HG03135 (cell line): Measurements from ENCODE around the gene SRRT.

Source experiments
- ATAC-seq: cut with Tn5 transposase; IDR thresholded peaks from one replicate; pipeline ENCODE4 v1.9.1; 2021; ENCODE audit warnings: mild to moderate bottlenecking, moderate library complexity; ENCODE audit not compliant: unreplicated experiment

The SRRT gene

GRCh38 chr7:100874577-100875355 is at the start of gene SRRT:
Gene SRRT (plus strand): TSS chr7:100875103. CDS start chr7:100875591, 488 bp downstream.
- peak; percentile 84 for ATAC-seq

GRCh38 chr7:100825215-100825671 is 49.7 kb upstream of the SRRT start:
- no peak for ATAC-seq

DNA sequence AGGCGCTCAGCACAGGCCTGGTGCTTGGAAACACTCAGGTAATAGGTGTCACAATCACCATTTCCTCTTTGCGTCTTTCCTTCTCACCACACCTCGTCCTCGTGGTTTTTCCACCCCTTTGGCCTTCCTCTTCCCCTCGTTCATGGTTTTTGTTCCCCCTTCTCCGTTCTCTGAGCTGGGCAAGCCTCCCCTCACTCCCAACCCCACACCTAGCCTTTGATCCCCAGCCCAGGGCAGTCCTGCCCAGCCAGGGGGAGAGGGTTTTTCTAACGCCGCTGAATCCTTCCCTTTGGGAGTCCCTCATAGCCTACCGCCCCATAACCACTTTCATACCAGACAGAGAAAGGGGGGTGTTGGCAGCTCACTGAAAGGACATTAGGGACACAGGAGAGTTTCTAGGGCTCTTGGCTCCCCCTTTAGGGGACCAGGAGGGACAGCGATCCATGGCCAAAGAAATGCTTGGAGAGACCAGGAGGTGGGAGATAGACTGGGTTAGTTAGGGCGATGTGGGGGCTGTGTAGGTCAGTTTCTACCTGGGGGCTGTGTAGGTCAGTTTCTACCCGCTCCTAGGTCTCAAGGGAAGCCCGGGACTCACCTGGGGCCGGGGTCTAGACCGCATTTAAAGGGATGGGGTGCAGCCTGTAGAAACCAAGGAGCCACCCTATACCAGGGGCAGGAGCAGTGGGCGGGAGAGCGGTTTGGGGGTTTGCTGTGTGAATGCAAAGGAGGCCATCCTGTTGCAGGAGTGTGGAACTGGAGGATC is 49.0 kb upstream of the SRRT start:
- no peak for ATAC-seq

DNA sequence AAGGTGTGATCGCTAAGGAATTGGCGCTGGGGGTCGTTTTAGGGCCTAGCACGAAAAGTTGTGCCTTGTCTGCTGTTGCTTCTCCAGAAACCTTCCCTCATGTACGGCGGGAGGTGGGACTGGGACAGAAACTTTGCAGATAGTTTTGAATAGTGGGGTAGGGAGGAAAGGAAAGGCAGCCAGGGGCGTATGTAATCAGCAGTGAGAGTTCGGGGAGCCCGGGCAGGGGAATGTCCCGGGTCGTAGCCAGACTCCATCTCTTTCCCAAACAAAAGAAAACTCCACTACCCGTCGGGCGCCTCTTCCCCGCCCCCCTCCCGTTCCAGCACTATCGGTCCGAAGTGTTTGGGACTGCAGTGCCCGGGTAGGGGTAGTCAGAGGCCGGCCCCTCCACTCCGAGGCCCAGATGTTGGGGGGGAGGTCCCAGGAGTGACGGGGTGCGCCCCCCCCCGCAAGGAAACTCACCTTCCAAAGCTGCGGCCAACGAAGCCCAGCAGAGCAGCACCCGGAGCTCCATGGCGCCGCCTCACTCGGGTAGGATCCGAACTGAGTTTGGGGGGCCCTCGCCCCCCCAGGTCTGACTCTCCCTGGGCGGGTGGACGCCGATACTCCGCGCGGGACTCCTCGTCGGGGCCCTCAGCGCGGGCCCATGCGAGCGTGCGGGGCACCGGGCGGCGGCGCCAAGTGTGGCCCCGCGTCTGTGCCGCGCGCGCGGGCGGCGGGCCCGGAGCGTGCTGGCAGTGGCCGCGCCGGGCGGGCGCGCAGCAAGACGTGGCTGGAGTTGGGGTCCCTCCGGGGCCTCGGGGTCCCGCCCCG is 48.2 kb upstream of the SRRT start:
- no peak for ATAC-seq

DNA sequence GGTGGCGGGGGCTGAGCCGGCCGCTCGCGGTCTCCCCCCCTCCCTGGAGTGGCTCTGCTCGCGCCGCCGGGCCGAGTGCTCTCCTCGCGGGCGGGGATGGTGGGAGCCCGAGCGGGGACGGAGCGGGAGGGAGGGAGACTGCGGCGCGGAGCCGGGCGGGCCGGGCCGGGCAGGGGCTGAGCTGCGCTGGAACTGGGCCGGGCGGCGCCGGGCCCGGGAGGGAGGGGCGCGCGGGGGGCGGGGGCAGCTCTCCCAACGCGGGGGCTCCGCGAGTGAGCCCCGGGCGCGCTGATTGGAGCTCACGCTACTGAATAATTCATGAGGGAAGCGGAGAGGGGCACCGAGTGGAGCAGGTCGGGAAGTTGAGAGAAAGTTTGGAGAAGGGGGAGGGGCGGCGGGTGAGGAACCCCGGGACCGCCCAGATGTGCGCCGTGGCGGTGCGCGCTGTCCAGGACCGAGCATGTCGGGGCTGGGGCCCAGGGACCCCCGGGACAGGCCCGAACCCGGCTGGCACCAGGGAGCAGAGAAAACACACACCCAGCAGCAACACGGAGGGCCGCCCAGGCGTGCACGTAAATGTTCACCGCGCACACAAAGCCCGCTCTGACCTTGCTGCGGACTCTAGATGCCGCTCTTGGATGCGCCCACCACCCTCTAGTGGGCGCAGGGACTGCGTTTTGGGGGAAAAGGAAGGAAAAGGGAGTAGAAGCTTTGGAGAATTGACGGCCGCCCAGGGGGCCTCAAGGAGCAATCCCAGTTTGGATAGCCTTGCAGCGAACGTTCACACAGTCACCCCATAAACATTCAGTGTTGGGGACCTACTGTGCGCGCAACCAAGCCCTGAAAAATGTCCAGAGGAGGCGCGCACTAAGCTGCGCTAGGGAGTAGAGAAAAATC is 47.3 kb upstream of the SRRT start, which contains the start of gene EPHB4:
Gene EPHB4, minus strand, starts transcription at position 194 of the 897 bp plus-strand sequence. CDS start 493 bp downstream, outside the sequence.
- ATAC-seq: no peak

- no peak for ATAC-seq
These were observed 45.7 kb upstream of the SRRT start for GRCh38 chr7:100829150-100829716.

- ATAC-seq: no peak
These were observed 44.5 kb upstream of the SRRT start for GRCh38 chr7:100830396-100830795.

GRCh38 chr7:100832281-100832633 is 42.6 kb upstream of the SRRT start:
- ATAC-seq: no peak

GRCh38 chr7:100835903-100836811 is 38.7 kb upstream of the SRRT start:
- ATAC-seq: no peak

- ATAC-seq: no peak
These were observed 38.1 kb upstream of the SRRT start for GRCh38 chr7:100836812-100837098.

- ATAC-seq: no peak
These were observed 37.6 kb upstream of the SRRT start for GRCh38 chr7:100837099-100837836.

DNA sequence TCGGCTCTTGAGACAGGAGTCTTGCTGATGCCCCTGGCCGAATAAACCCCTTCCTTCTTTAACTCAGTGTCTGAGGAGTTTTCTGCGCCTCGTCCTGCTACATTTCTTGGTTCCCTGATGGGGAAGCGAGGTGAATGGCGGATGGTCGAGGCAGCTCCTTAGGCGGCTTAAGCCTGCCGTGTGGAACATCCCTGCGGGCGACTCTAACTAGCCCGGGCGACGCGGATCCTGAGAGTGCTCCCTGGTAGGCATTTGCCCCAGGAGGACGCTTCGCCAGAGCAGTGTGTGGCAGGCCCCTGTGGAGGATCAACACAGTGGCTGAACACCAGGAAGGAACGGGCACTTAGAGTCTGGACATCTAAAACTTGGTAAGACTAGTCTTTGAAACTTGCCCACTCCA is 35.5 kb upstream of the SRRT start:
- no peak for ATAC-seq

DNA sequence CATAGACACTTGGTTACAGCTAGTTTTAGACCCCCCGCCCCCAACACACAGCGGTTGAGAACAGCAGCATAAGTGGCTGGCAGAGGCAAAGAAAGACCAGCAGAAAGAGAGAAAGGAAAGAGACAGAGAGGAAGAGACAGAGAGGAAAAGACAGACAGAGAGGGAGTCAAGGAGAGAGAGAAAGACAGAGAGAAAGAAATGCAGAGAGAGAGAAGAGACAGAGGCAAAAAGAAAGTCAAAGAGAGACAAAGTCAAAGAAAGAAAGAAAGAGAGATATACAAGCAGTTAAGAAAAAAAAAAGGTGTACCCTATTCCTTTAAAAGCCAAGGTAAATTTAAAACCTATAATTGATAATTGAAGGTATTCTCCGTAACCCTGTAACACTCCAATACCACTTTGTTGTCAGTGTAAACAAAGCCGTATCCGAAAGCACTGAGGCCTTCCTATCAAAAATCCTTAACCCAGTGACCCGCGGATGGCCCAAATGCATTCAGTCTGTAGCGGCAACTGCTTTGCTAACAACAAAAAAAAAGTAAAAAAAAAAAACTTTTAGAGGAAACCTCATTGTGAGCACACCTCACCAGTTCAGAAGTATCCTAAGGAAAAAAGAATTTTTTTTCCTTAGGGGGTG is 34.3 kb upstream of the SRRT start:
- no peak for ATAC-seq

GRCh38 chr7:100847360-100847759 is 27.5 kb upstream of the SRRT start:
- ATAC-seq: no peak

- ATAC-seq: peak; percentile 84
These were observed 22.6 kb upstream of the SRRT start, which contains the start of gene SLC12A9 for GRCh38 chr7:100852048-100852872. Gene SLC12A9 (plus strand): TSS chr7:100852713. CDS start chr7:100854198, 1,485 bp downstream.

DNA sequence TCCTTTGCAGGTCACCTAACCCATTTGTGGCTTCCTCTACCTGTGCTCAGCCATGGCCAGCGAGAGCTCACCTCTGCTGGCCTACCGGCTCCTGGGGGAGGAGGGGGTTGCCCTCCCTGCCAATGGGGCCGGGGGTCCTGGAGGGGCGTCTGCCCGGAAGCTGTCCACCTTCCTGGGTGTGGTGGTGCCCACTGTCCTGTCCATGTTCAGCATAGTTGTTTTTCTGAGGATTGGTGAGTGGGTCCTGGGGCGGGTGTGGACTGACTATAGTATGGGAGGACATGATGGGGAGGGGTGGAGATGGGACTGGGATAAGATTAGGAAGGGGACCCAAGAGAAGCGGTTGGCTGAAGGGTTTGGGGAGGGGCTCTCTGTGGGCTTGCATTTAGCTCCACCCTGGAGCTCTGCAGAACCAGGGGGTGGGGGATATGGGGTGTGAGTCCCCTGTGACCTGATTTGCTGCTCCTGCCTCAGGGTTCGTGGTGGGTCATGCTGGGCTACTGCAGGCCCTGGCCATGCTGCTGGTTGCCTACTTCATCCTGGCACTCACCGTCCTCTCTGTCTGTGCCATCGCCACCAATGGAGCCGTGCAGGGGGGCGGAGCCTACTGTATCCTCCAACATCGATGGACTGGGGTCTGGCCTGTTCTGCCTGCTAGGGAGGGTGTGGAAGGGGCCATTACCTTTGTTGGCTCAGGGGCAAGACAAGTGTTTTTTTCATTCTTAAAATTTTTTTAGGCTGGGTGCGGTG is 20.6 kb upstream of the SRRT start:
- ATAC-seq: no peak
